GM19099 (cell line): Measurements from ENCODE around the gene ASCC3.

Experiments used
- POLR2A ChIP-seq: IDR thresholded peaks from 3 replicates; pipeline ENCODE4 v1.6.1; 2011; ENCODE audit warnings: low read depth; ENCODE audit not compliant: insufficient read length; ENCODE audit errors: extremely low read depth

ASCC3 gene

DNA sequence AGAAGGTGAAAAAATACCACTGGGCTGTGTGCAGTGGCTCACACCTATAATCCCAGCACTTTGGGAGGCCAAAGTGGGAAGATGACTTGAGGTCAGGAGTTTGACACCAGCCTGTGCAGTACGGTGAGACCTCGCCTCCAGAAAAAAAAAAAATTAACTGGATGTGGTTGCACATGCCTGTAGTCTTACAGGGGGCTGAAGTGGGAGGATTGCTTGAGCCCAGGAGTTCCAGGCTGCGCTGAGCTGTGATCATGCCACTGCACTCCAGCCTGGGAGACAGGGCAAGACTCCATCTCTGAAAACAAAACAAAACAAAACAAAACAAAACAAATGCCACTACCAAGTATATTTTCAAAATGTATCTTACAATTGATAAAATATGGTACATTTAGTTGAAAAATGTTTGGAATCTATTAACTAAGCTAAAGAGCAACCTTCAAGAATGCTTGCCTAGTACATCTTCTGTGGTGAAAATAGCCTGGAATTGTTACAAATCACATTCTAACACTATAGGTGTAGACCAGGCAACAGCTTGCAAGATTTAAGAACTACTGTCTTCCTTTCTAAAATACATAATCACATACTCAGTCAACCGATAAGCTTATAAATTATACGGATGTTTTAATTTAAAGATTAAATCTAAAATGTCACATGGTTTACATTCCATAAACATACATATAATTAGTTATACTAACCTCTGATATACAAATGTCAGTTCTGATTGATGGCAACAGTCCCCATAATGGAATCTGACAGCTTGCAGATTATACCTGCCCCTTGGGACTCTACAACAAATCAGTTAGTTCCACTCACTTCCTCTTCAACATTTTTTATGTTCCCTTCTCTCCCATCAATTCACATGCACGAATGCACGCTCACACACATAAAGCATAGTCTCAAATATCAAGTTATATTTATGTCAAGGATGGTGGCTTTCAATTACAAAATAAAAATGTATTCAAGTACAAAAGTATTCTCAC, 150.8 kb downstream of the ASCC3 start:
- TF ChIP-seq POLR2A, result no peak

DNA sequence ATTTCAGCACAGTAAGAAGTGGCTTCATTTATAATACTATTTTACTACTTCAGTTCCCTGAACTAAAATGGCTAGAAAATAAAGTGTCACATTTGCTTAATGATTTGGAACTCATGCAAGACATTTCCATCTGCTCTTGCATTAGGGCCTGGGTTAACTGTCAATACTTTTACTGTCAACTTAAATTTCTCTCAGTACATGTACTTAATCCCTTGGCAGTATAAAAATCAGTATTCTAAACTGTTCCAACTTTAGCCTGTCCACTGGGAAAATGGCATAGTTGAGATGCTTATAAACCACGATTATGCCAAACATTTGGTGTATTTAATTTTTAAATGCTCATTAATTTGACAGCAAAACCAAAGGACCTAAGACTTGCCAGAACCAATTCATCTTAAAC, 154.5 kb downstream of the ASCC3 start:
- no peak for TF ChIP-seq POLR2A

- TF ChIP-seq POLR2A, result no peak
Measured at GRCh38 chr6:100724696-100725095, 156.4 kb downstream of the ASCC3 start.

- TF ChIP-seq POLR2A, result no peak
Measured at GRCh38 chr6:100724222-100724621, 156.9 kb downstream of the ASCC3 start.

DNA sequence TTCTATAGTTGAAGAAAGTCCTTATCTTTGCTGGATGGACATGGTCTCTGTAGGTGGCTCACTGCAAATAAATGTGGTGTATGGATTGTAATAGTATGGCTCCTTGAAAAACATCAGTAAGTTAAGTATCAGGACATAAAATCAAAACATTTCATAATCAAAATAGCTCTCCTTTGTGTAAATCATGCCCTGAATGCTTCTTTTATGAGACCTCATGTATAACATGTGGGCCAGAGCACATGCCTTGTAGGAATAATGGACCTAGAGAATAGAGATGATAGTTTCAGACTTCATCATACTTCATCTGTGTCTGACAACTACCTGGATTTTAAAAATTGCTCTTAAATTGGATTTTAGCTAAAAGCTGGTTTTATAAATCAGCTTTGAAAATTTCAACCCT, 159.9 kb downstream of the ASCC3 start:
- TF ChIP-seq POLR2A, result no peak

DNA sequence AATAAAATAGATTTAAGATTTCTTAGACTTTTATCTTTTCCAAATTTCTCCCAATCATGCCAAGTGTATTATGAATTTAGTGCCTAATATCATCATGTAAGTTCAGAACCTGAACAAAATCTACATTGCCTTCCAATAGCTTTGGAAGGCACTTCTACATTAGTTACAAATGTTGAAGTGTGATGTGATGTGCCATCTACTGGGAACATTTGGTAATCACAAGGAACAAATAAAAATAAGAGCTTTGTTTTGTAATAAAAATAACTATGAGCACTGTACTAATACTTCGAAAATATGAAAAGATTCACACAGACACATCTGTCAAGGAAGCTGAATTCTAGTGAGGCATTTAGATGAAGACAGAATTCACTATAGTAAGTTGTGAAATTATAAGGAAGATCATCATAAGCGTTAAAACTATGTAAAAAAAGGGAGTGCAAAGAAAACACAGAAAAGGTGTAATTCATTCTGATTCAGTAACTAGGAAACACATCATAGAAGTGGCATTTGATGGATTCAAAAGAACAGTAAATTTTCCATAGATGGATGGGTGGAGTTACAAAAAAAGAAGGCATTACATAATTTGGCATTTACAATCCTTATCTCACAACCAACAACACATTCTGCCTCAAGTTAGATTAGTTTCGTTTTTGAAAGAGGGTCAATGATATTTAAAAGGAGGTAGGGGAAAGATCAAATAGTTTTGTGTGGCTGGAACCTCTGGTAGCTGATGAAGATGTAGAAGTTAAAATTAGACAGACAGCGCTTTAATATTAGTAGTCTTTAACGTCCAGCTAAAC, 161.0 kb downstream of the ASCC3 start:
- no peak for TF ChIP-seq POLR2A

- no peak for TF ChIP-seq POLR2A
Measured at GRCh38 chr6:100712997-100713396, 168.1 kb downstream of the ASCC3 start.

DNA sequence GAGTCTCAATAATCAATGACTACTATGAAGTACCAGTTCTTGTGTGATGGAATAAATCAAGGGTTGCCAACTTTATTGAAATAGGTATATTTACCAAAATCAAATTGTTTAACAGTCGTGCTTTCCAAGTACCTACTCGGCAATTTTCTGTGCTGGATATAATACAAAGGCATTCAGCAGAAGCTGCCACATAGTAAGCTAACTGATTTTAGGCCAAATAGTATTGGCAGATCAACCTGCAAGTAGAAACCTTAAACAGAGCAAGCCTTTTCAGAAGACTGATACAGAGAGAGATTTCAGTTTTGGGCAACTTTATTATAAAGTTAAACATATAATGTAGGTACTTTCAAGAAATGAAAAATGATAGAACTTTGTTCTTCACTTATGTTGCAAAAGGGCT, 174.6 kb downstream of the ASCC3 start:
- TF ChIP-seq POLR2A, result no peak

DNA sequence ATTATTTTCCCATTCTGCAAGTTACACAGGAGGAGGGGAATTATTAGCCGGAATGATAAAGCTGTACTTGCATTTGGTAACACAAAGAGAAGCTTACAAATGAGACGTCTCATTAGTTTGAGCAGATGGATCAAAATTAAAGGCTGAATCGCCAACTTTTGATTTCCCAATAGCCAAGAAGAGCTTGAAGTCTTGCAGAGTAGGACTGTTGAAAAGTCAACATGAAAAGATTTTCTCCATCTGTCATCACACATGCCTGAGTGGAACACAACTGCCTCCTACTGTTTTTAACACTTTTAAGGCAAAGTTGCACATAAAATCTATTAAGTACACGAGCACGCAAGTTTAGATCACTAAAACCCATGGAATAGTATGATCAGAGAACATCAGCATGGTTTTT, 176.2 kb downstream of the ASCC3 start:
- no peak for TF ChIP-seq POLR2A

GRCh38 chr6:100701728-100702127, 179.4 kb downstream of the ASCC3 start:
- TF ChIP-seq POLR2A, result no peak

- TF ChIP-seq POLR2A, result no peak
Measured at GRCh38 chr6:100700009-100700408, 181.1 kb downstream of the ASCC3 start.

DNA sequence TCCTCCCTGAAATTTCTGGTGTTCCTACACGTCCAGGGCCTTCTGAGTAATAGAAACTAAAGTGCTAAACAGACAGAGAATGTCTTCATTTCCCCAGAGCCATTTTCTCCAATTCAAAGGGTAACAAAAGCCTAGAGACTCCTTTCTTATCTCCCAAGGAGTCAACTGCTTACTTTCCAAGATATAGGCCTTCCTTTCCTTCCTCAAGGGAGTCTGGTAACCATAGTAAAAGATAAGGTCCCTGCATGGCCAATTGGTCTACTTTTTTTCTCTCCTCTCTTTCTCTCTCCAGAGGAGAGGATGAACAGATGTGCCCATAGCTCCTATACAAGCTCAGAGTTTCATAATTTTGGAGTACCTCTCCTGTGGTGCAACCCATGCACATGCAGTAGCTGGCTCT, 185.7 kb downstream of the ASCC3 start:
- TF ChIP-seq POLR2A, result no peak

- no peak for TF ChIP-seq POLR2A
Measured at GRCh38 chr6:100693249-100693927, 187.7 kb downstream of the ASCC3 start.

DNA sequence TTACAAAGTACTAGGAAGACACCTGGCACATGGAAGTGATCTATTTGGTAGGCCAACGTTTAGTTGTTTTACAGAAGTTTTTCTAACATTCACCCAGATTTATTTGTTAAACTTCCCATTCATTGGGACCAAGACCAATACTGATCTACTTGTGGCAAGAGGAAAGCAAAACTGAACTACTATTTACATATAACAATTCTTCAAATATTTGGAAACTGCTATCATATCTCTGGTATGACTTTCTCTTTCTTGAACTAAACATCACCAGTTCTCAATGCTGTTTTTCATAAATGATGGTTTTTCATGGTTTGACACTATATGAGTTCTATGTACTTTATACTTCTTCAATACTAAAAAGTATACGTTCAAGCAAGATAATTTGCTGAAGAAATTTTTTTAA, 189.2 kb downstream of the ASCC3 start:
- TF ChIP-seq POLR2A, result no peak

GRCh38 chr6:100686216-100686615, 194.9 kb downstream of the ASCC3 start:
- TF ChIP-seq POLR2A, result no peak
